HG02678 (cell line): ENCODE measurements around the gene GSTA3.
A peak's percentile ranks its signal among the peaks of the same experiment; 100 is the strongest.
"Not testable (repeated sequence)": the region's sequence is repeated elsewhere in the genome, so short reads cannot be mapped to it uniquely, and the experiment has no call there.

Experiments
- ATAC-seq: cut with Tn5 transposase; IDR thresholded peaks from one replicate; pipeline ENCODE4 v1.9.1; 2021; ENCODE audit warnings: mild to moderate bottlenecking, moderate library complexity; ENCODE audit not compliant: unreplicated experiment

The GSTA3 gene

DNA sequence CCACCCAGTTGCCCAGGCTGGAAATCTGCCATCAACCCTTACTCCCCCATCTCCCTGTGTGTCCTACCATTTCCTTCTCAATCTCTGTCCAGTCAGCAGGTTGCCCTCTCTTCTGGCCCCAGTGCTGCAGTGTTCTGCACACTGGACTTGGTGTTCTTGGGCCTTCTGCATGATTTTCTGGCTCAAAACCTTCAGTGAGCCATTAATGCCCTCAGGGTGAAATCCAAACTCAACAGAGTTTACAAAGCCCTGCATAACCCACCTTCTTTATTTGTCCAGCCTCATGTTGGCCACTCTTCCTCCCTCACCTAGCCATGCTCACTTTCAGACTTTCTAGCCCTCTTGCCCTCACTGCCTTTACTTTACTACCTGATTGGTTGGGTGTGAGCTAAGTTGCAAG lies 5.0 kb upstream of the GSTA3 start:
- no peak for ATAC-seq

DNA sequence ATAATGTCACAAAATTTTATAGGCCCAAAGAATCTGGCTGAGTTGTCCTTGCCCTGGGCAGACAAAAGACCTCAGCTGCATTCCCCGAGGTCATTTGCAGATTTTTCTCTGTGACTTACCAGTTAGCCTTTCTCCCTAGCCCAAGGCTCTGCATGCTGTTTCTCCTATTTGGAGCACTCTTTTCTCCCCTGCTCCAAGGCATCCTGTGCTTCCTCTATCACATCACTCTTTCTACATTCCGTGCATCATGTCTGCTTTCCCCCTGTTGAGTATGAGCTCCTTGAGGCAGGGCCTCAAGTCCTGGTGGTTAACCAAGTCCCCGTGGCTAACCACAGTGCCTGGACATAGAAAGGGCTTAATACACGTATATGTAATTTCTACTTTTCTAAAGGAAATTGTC lies 593 bp upstream of the GSTA3 start:
- ATAC-seq: no peak

DNA sequence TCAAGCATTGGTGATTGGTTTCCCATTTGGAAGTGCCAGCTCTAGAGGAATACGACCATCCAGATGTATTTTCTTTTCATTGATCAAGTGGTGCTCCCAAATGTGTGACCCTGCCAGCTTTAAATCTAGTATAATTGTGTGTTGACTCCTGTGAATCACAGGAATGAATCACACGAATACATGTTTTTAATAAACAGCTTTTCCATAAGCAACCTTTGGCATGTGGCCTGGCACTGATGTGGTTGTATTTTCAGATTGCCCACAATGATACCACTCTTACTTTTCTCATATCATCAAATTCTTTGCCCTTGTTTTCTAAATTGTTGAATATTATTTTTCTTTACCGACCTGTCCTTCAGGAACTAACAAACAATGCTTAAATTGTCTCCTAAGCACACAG lies 367 bp downstream of the GSTA3 start:
- ATAC-seq: no peak

DNA sequence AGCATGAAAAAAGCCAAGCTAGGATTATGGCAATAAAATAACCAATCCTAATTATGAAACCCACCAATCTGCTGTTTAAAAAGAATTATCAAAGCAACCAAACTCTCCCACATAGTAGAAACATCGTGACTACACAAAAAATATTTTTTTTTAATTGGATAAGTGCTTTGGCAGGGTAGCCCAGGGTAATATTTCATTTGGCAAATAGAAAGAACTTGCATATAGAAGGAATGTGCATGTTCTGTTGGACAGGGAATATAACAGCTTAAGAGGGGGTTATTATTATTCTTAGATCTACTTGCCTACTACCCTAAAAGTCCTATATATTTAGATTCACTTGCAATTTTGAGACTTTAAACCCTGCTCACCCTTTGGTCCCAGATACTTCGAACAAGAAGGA lies 972 bp downstream of the GSTA3 start:
- no peak for ATAC-seq

DNA sequence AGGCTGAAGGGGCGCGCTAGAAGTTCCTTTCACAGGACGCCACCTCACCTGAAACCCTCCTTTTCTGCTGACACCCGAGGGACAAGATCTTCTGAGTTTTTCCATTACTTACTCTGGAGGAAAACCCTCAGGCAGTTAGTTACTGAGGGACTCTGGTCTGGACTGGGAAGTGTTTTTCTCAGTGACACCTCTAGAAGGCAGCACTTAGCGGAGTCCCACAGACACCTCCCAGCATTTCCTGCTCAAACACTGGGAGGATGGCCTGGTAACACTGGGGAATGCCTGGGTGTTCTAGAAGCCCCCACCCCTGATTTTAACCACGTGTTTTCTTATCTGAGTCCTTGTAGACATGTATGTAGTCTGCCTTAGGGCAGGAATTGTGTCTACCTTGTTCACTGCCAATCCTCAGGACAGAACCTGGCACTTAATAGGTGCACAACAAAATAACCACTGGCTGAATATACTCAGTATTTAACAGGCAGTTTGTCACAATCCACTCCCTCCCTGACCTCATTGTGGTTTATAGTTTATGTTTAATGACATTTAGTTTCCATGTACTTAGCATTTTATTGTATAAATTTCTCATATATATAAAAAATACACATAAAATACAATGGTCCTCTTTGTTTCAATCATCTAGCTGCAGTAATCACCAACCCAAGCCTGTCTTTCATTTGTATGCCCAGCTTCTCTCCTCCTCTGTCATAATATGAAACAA lies 4.8 kb downstream of the GSTA3 start:
- ATAC-seq: no peak

DNA sequence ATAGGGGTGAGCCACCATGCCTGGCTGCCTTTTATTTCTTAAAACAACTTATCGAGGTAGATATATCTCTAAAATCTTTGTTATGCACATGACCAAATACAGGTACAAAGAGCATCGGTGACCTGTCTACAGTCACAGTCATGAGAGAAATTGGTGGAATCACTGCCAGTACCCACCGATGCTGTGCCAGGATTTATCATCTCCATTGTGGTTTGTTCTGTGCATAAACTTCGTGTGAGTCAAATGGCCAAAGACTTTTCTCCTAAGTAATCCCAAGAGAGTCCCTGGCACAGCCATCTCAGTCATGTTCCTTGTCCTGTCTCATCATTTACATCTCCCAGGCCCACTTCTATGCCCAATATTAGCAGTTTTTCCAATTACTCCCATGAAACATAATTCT lies 9.0 kb downstream of the GSTA3 start:
- no peak for ATAC-seq

DNA sequence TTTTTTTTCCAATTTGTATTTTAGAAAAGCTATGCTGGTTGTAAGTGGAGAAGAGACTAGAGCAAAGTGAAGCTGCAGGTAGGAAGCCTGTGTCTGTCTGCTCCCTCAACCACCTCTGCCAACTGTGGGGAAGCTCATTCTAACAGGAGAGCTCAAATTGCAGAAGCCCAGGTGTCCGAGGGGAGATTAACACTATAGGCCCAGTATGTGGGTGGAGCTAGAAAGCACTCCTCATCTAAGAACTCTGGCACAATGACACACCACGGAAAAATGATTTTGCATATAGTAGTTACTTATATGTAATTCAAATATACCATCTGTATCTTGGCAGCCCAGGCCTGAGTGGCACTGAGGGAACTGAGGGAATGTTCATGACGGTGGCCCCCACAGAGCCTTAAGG lies 13.7 kb downstream of the GSTA3 start:
- ATAC-seq: not testable (repeated sequence)

DNA sequence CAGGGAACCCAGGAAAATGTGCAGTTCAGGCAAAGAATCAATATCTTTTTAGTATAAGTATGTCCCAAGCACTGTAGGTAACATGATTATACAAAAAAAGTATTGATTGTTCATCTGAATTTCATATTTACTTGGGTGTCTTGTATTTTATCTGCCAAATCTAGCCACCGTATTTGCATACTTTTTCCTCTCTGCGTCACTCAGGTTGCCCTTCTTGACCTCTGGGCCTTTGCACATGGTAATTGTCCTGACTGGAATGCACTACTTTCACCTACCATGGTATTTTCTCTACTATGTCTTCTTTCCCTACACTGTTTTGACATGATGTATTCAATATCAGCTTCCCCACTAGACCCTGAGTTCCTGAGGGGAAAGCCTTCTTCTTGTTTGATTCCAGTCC lies 15.2 kb downstream of the GSTA3 start:
- no peak for ATAC-seq

DNA sequence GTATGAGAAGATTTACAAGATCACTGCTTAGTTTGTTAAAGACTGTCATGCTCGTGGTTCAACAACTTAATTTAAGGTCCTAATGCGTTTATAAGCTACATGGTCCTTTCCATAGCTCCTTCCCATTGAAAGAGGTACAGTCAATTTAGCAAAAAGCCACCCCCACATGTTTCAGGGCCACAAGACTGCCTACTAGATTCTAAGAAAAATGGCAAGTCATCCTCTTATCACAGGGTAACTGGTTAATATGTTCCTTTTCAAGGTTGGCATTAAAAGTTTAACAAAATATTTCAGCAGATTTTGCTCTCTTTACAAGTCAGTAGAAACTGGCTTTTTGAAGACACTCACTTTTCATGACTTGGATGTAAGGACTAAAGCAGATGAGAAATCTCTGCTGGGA lies 15.7 kb downstream of the GSTA3 start:
- ATAC-seq: no peak

DNA sequence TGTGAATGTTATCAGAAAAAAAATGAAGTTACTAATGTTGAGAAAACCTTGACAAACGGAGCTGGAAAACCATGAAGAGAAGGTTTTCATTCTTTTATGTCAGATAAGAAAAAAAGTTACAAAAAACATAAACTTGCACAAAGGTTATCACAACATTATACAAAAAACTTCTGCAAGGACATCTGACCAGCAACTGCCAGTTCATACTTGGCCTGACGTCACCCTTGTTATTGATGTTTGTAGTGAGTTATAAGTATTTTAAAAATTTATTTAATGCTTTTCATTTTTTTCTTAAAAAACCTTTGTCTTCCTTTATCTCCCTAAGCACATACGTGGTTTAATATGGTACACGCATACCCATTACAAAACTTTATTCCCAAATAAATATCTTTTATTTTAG lies 16.3 kb downstream of the GSTA3 start:
- ATAC-seq: no peak

DNA sequence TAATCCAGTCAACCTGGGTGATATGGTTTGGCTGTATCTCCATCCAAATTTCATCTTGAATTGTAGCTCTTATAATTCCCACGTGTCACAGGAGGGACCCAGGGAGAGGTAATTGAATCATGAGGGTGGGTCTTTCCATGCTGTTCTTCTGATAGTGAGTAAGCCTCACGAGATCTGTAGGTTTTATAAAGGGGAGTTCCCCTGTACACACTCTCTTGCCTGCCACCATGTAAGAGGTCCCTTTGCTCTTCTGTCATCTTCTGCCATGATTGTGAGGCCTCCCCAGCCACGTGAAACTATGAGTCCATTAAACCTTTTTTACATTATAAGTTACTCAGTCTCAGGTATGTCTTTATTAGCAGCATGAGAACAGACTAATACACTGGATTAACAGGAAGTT lies 19.5 kb downstream of the GSTA3 start:
- no peak for ATAC-seq

DNA sequence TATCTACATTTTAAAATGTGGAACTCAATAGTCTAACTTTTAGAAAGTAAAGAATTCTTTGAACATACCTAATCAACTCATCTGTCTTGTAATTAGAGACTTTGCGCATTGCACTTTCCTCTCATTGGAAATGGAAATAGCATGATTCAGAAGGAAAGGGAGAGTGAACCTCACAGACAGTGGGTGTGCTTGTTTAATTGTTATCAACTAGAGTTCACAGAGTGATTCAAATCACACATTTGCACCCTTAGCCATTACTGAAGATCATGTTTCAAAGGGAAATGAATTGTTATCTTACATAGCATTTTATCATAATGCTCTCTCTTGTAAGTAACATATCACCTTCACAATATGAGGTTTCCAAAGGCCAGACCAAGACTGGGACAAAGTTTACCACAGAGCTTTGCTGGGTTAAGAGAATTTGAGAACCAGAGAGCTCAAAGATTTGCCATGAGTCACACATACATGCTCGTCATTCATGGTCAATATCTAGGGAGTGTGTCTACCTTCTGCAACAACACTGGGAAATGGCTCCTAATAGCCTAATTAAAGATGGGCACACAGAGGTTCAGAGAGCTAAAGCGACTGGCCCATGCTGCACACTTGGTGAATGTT lies 21.5 kb downstream of the GSTA3 start:
- no peak for ATAC-seq

DNA sequence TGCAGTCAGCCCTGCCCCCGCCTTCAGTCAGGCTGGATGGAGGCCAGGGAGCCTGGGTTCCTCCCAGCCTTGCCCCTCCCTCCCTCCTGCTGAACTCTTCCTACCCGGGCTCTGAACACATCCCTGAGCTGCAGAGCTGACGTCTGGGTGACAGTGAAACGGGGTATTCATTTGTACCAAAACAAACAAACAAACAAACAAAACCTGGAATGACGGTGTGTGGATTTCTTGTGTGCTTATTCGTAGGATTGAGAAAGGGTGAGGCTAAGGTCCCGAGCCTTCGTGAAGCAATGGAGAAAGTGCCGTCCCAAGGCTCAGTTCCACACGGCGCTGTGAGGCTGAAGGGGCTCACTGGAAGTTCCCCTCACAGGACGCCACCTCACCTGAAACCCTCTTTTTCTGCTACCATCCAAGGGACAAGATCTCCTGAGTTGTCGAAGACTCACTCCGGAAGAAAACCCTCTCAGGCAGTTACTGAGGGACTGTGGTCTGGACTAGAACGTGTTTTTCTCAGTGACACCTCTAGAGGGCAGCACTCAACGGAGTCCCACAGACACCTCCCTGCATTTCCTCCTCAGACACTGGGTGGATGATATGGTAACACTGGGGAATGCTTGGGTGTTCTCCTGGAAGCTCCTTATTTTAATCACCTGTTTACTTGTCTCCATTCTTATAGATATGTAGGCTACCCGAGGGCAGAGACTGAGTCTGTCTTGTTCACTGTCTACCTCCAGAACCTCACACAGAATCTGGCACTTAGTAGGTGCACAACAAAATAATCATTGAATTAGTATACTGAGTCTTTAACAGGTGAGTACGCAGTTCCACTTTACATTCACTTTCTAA lies 27.3 kb downstream of the GSTA3 start:
- peak; percentile 100 for ATAC-seq

DNA sequence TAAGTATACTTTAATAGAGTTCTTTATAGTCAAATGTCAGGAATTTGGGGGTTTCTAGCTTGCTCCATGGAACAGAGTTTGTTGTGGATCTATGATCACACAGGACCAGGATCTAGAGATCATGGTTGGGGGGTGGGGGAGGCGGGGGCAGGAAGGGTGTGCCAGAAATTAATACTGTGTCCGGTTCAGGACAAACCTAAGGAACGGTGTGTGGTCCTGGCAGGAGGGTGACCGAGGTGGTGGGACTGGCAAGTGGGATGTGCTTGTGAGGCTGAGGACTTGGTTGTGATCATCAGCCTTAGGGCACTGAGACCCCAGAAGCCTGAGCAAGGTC lies 27.9 kb downstream of the GSTA3 start:
- no peak for ATAC-seq

DNA sequence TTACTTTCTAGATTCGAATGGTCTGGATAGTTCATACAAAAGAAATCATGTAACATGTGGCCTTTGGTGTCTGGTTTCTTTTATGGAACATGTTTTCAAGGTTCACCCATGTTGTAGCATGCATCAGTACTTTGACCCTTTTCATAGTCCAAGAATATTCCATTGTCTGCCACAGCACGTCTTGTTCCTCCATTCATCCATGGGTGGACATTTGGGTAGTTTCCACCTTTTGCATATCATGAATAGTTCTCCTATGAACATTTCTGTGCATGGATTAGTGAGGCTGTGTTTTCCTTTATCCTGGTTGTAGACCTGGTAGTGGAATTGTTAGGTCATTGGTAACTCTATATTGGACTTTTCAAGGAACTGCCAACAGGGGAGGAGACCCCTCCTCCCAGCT lies 31.7 kb downstream of the GSTA3 start:
- no peak for ATAC-seq

DNA sequence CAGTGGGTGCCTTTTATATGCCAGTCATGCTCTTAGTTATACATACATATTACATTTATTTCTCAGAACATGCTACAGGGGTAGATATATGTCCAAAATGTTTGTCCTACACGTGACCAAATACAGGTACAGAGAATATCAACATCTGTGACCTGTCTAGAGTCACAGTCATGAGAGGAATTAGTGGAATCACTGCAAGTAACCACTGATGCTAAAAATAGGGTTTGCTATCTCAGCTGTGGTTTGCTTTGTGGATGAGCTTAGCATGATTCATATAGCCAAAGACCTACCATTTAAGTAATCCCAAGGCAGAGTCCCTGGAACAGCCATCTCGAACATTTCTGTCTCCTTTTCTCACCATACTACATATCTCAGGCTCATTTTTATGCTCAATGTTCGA lies 32.3 kb downstream of the GSTA3 start:
- no peak for ATAC-seq

DNA sequence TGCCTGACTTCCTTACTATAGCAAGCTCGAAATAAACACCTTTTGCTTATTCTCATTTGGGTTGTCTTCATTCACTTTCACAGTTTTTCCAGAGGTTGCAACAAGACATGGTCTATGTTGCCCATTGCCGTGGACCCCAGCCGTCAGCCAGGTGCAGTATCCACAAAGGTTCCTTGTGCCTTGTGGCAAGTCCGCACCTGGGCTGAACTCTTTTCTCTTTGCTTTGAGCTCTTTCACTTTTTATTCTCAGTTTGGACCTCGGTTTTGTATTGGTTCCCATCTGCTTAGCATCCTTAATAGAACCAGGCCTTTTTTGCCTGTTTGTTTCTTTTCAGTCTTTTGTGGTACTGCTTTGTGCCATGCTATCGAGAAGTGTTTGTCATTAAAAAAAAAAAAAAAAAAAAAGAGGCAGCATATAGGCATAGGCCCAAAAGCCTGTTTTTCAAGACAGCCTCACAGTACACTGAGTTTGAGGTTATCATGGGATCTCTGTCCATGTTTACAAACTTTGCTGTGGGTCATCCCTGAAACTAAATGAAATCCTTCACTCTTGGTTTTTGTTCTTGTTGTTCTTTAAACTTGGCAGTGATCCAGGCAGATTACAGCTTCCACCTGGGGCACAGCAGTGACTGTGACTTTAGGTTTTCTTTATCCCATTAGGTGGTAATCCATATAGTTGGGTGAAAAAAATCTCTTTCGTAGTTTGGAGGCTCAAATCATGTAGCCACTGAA lies 33.3 kb downstream of the GSTA3 start:
- ATAC-seq: no peak

DNA sequence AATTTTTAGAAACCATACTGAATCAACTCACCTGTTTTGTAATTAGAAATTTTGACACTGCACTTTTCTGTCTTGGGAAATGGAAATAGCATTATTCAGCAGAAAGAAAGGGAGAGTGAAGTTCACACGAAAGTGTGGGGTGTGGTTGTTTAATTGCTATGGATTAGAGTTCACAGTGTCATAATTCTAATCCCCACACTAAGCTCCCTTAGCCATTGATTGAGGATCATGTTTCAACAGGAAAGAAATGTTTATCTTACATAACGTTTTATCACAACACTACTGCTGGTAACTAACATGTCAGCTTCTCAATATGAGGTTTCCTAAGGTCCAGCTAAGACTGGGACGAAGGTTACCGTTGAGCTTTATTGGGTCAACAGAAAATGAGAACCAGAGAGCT lies 37.5 kb downstream of the GSTA3 start:
- no peak for ATAC-seq

DNA sequence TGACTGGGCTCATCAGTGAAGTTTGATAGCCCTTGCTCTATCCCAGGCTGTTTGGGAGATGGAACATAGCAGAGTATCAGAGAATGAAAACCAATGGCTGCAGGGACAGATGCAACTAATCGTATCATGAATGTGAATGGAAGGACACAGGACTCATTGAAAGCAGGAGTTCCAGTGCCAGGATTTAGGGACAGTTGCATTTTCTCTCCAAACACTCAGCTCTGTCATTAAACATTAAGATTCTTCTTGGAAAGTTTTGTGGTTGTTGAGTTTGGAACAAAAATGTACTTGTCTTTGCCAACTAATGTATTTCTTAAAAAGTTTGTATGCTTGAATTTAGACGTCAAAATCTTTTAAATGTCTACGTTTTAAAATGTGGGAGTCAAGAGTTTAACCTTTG lies 37.9 kb downstream of the GSTA3 start:
- no peak for ATAC-seq

DNA sequence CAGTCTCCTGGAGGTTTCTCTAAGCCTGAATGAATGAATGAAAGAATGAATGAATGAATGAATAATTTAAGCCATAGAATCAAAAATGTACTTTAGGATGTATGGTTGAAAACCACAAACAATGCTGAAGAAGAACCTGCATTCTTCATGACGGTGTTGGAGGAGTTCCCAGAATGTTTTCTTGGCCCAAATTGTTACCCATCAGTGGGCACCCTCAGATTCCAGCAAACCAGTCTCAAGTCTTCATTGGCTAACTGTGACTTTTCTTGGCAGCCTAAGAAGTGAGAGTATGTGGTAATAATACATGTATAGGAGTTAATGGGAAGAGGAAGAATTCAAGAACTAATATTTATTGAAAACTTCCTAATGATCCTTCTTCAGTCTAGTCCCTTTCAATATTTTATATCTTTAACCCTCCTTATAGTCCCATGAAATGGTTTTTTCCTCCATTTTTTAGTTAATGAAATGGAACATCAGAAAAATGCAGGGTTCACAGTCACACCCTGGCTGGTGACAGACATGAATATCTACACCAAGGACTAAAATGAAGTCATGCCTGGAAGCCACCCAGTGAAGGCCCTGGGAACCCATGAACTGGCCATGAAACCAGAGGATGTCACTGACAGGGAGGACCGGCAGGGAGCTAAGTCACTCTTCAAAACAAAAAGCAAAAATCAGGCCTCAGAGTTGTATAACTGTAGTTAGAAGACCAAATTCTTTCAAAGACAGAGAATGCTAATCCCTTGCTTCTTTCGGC lies 39.0 kb downstream of the GSTA3 start:
- not testable (repeated sequence) for ATAC-seq

DNA sequence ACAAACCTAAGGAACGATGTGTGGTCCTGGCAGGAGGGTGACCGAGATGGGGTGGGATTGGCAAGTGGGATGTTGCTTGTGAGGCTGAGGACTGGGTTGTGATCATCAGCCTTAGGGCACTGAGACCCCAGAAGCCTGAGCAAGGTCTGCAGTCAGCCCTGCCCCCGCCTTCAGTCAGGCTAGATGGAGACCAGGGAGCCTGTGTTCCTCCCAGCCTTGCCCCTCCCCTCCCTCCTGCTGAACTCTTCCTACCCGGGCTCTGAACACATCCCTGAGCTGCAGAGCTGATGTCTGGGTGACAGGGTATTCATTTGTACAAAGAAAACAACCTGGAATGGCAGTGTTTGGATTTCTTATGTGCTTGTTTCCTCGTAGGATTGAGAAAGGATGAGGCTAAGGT lies 40.6 kb downstream of the GSTA3 start:
- ATAC-seq: not testable (repeated sequence)
